Right lobe of liver (tissue), 6 donors: ENCODE data around the gene PPAT. TPM values are rescaled to one million over a fixed set of nuclear protein-coding genes. Genes with fewer than 3 reads are reported as not detected.
"Not testable (repeated sequence)": the region's sequence is repeated elsewhere in the genome, so short reads cannot be mapped to it uniquely, and the experiment has no call there.

ENCODE experiments used
- ATAC-seq, 4 donors: fragments of 200-7000 bp; cut with Tn5 transposase; one replicate each; pipeline ENCODE4 v1.9.1; 2020; ENCODE audit warnings: mild to moderate bottlenecking in 4 of 4, moderate library complexity in 4 of 4
- DNase-seq, 3 donors: peaks; one replicate each; pipeline ENCODE4 v3.0.0-alpha.2; 2020
- H3K27ac ChIP-seq, 3 donors: fragments of 200-600 bp; one replicate each; pipeline ENCODE4 v1.8.0; 2022
- H3K27me3 ChIP-seq, 2 donors: fragments of 200-600 bp; one replicate each; pipeline ENCODE4 v1.8.0; 2022
- H3K36me3 ChIP-seq, 4 donors: fragments of 200-600 bp; sonication (generic) in 1 of 4; one replicate each; pipeline versions ENCODE4 v1.5.1 to v1.8.0; 2017 to 2022; ENCODE audit warnings: control low read depth in 1 of 4
- H3K4me1 ChIP-seq, 4 donors: fragments of 200-600 bp; sonication (generic) in 1 of 4; one replicate each; pipeline versions ENCODE4 v1.5.1 to v1.8.0; 2017 to 2022; ENCODE audit warnings: control low read depth in 1 of 4
- H3K4me3 ChIP-seq, 3 donors: fragments of 200-600 bp; one replicate each; pipeline ENCODE4 v1.8.0; 2022
- H3K9me3 ChIP-seq, 4 donors: fragments of 200-600 bp; sonication (generic) in 1 of 4; one replicate each; pipeline versions ENCODE4 v1.5.1 to v1.8.0; 2017 to 2022; ENCODE audit warnings: control low read depth in 1 of 4
- CTCF ChIP-seq, 4 donors: fragments of 200-600 bp in 3 of 4; fragments of 450-650 bp in 1 of 4; IDR thresholded peaks; one replicate each; pipeline versions ENCODE4 v1.5.1 to v1.8.0; 2016 to 2022; ENCODE audit warnings: antibody characterized with exemption in 4 of 4, mild to moderate bottlenecking in 2 of 4
- POLR2A ChIP-seq: fragments of 450-650 bp; IDR thresholded peaks from one replicate; pipeline ENCODE4 v1.6.1; 2017; ENCODE audit warnings: antibody characterized with exemption, mild to moderate bottlenecking
- WGBS: methylation state at CpG from one replicate; pipeline ENCODE4 v1.1.6; 2018; ENCODE audit warnings: low coverage, low lambda C conversion rate; ENCODE audit not compliant: insufficient coverage; ENCODE audit errors: missing lambda C conversion rate; 5-methylcytosine and 5-hydroxymethylcytosine counted together
- intact Hi-C, 2 donors: fragments of 100-400 bp; cut with DNase I; formaldehyde crosslinking; loops; one replicate each; pipeline versions ENCODE4 v1.11.2 to v1.14.1; 2022
- total RNA-seq, 6 experiments: library from RNA; depleted of rRNA in 2 of 6; stranded (reverse); fragments of >200 nt in 2 of 6; fragmentation: NEBNext Ultra II Directional in 3 of 6; extraction: Animal tissue kit (Norgen Biotek cat#: 25700) in 3 of 6; gene quantifications; one replicate each; pipeline versions ENCODE4 v1.1.0 to v1.2.4, GENCODE V29; 2016 to 2023
- donor health status: DM: no; HTN: yes; CAD: no.
- donor health status: DM: no; HTN: no; CAD: no.
- donor health status: DM: no; HTN: no; CAD: no.
- donor health status: DM: no; HTN: yes; CAD: no.
- donor health status: DM: no; HTN: yes; CAD: no.

The PPAT gene
- total RNA-seq, 6 experiments from 2014 or later = 4.4 to 8.5 (median 7.1) TPM

GRCh38 chr4:56372774-56373173 is 62.6 kb downstream of the PPAT start:
- Histone ChIP-seq H3K27me3 (no peaks in the 10 kb centered on the region), H3K4me1 (no peaks in the 10 kb centered on the region), H3K27ac (no peak overlapping the region), H3K36me3 (peaks cover 0 to 15% (median 2%) of the 10 kb centered on the region in 4 donors), H3K4me3 (no peak overlapping the region), H3K9me3 (no peaks in the 10 kb centered on the region)
- DNase-seq (no peak), ATAC-seq (no peak)
- 21% methylated on average over 1 of the region's 1 CpG for WGBS
- TF ChIP-seq CTCF (IDR thresholded peaks at IDR 0.05) (no peak), POLR2A (no peak)
- intact Hi-C loops = no loop called here

- DNase-seq = no peak
- 65% methylated on average over 8 of the region's 8 CpGs for WGBS
Measured at GRCh38 chr4:56371426-56372220, 63.8 kb downstream of the PPAT start.

GRCh38 chr4:56370377-56370776 is 65.0 kb downstream of the PPAT start:
- no peak for ATAC-seq
- TF ChIP-seq POLR2A = no peak
- TF ChIP-seq CTCF (IDR thresholded peaks at IDR 0.05) = no peak
- WGBS = no CpG with 5 or more reads among the region's 3 CpGs

More at GRCh38 chr4:56371426-56372220, 63.8 kb downstream of the PPAT start:
- Histone ChIP-seq H3K4me1 (no peaks in the 10 kb centered on the region), H3K9me3 (no peaks in the 10 kb centered on the region), H3K4me3 (no peak overlapping the region), H3K27ac (no peak overlapping the region), H3K27me3 (no peaks in the 10 kb centered on the region), H3K36me3 (peaks cover 0 to 15% (median 2%) of the 10 kb centered on the region in 4 donors)
- TF ChIP-seq POLR2A (no peak), CTCF (IDR thresholded peaks at IDR 0.05) (no peak)
- intact Hi-C loops = no loop called here
- no peak for ATAC-seq

GRCh38 chr4:56362981-56363380 is 72.4 kb downstream of the PPAT start:
- H3K4me3 ChIP-seq, DNase-seq, ATAC-seq, H3K27ac ChIP-seq, H3K36me3 ChIP-seq, intact Hi-C loops, H3K9me3 ChIP-seq, H3K4me1 ChIP-seq, H3K27me3 ChIP-seq: not testable (repeated sequence)
- no CpG with 5 or more reads among the region's 12 CpGs for whole genome bisulfite sequencing

More at GRCh38 chr4:56370377-56370776, 65.0 kb downstream of the PPAT start:
- no peak overlapping the region for H3K4me3 ChIP-seq
- DNase-seq = no peak
- intact Hi-C loops = no loop called here
- H3K9me3 ChIP-seq = no peaks in the 10 kb centered on the region
- peaks cover 0 to 15% (median 2%) of the 10 kb centered on the region in 4 donors for H3K36me3 ChIP-seq
- H3K4me1 ChIP-seq = no peaks in the 10 kb centered on the region
- H3K27ac ChIP-seq = no peak overlapping the region
- H3K27me3 ChIP-seq = no peaks in the 10 kb centered on the region

GRCh38 chr4:56360071-56360470 is 75.3 kb downstream of the PPAT start:
- no peak for DNase-seq
- intact Hi-C loops = no loop called here
- no peak for TF ChIP-seq POLR2A

More at GRCh38 chr4:56360071-56360470, 75.3 kb downstream of the PPAT start:
- ATAC-seq = no peak
- Histone ChIP-seq H3K27me3 (no peaks in the 10 kb centered on the region), H3K4me1 (no peaks in the 10 kb centered on the region), H3K36me3 (peaks cover 0 to 6% (median under 1%) of the 10 kb centered on the region in 4 donors), H3K4me3 (no peak overlapping the region), H3K9me3 (no peaks in the 10 kb centered on the region), H3K27ac (no peak overlapping the region)
